ENCODE measurements around the gene GTF3C4. TPM values are rescaled to one million over a fixed set of nuclear protein-coding genes. Genes with fewer than 3 reads are reported as not detected.

The GTF3C4 gene
- total RNA-seq, 1 experiment from 2014 or later = 42.5 TPM

GRCh38 chr9:132733260-132733815 lies 63.1 kb downstream of the GTF3C4 start:
- Histone ChIP-seq H2BK120ac (ENCODE audit: low read depth, low read length, poor library complexity, severe bottlenecking) (no peak overlapping the region), H2BK12ac (ENCODE audit: insufficient read length, low read depth, low read length) (no peak overlapping the region), H2AFZ (ENCODE audit: low read length) (no peak overlapping the region), H3K4me1 (ENCODE audit: insufficient read depth, low read length) (no peaks in the 10 kb centered on the region), H3K9ac (ENCODE audit: extremely low read depth, insufficient read length, low read length) (no peak overlapping the region), H3K27ac (ENCODE audit: insufficient read length, low read depth, low read length) (no peak overlapping the region), H2AK5ac (ENCODE audit: insufficient read length, low read length) (no peak overlapping the region), H3K56ac (ENCODE audit: insufficient read length, low read depth, low read length) (no peak overlapping the region), H3K79me2 (ENCODE audit: insufficient read depth, low read length) (no peaks in the 10 kb centered on the region), H4K20me1 (ENCODE audit: control insufficient read depth, insufficient read depth, insufficient read length) (no peaks in the 10 kb centered on the region), H2BK15ac (ENCODE audit: low read depth, low read length) (no peak overlapping the region), H4K8ac (replicated peaks; ENCODE audit: insufficient read length, low read depth, low read length) (no peak overlapping the region), H3T11ph (ENCODE audit: low read length) (no peak overlapping the region), H3K23me2 (ENCODE audit: insufficient read length, low read depth, low read length, poor library complexity, severe bottlenecking) (peaks cover 3% of the 10 kb centered on the region), H2BK20ac (ENCODE audit: low read depth, low read length, poor library complexity, severe bottlenecking) (no peak overlapping the region), H3K14ac (ENCODE audit: insufficient read depth, low read length) (no peak overlapping the region; the same call in 1 of the 2 replicates), H3K4ac (ENCODE audit: low read depth, low read length) (no peak overlapping the region), H3K23ac (ENCODE audit: insufficient read length, low read depth, low read length) (no peak overlapping the region), H3K79me1 (ENCODE audit: insufficient read depth, low read depth, low read length, poor library complexity, severe bottlenecking) (no peaks in the 10 kb centered on the region), H2BK5ac (ENCODE audit: insufficient read length, low read length) (no peak overlapping the region), H4K5ac (ENCODE audit: insufficient read length, low read depth, low read length) (no peak overlapping the region), H3K18ac (ENCODE audit: insufficient read length, low read depth, low read length) (no peak overlapping the region), H4K91ac (ENCODE audit: insufficient read length, low read depth, low read length) (no peak overlapping the region), H3K9me3 (ENCODE audit: control insufficient read depth, low read depth, low read length) (no peaks in the 10 kb centered on the region), H3K27me3 (ENCODE audit: insufficient read depth, low read length) (no peaks in the 10 kb centered on the region; the same call in 1 of the 2 replicates), H3K4me2 (ENCODE audit: insufficient read depth, insufficient read length, low read length) (no peak overlapping the region)
- Mint-ChIP-seq H3K9me3 (no peaks in the 10 kb centered on the region), H3K27ac (no peak overlapping the region), H3K27me3 (ENCODE audit: low read depth) (peaks cover 20% of the 10 kb centered on the region), H3K36me3 (ENCODE audit: insufficient read depth in 1 of 3, low read depth in 3 of 3) (no peaks in the 10 kb centered on the region), H3K4me3 (no peak overlapping the region), H3K4me1 (peaks cover 0 to 4% of the 10 kb centered on the region in 2 experiments; a peak in 1 of 4 replicates)
- no CpG with 5 or more reads among the region's 22 CpGs for WGBS (ENCODE audit: extremely low coverage, insufficient read length, low lambda C conversion rate)
- TF ChIP-seq CTCF (conservative IDR thresholded peaks at IDR 0.05) = no peak
- no peak for DNase-seq

All from H9 (cell line).